ENCODE results near the gene C1orf198.

Gene C1orf198

DNA sequence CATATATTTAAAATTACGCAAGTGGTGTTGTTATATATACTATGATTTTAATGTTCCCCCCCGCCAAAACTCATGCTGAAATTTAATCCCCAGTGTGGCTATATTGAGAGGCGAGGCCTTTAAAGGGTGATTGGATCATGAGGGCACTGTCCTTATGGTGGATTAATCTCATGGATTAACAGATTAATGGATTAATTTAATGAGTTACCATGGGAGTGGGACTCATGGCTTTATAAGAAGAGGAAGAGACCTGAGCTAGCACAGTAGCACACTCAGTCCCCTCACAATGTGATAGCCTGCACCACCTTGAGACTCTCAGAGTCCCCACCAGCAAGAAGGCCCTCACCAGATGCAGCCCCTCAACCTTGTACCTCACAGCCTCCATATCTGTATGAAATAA lies 34.8 kb downstream of the C1orf198 start:
- no peak overlapping the region for H3K27ac ChIP-seq
- TF ChIP-seq, protein P1, sequence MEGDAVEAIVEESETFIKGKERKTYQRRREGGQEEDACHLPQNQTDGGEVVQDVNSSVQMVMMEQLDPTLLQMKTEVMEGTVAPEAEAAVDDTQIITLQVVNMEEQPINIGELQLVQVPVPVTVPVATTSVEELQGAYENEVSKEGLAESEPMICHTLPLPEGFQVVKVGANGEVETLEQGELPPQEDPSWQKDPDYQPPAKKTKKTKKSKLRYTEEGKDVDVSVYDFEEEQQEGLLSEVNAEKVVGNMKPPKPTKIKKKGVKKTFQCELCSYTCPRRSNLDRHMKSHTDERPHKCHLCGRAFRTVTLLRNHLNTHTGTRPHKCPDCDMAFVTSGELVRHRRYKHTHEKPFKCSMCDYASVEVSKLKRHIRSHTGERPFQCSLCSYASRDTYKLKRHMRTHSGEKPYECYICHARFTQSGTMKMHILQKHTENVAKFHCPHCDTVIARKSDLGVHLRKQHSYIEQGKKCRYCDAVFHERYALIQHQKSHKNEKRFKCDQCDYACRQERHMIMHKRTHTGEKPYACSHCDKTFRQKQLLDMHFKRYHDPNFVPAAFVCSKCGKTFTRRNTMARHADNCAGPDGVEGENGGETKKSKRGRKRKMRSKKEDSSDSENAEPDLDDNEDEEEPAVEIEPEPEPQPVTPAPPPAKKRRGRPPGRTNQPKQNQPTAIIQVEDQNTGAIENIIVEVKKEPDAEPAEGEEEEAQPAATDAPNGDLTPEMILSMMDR (conservative IDR thresholded peaks at IDR 0.05): no peak
- no peak for TF ChIP-seq ZFX (IDR thresholded peaks at IDR 0.05)

- TF ChIP-seq, protein P1 (conservative IDR thresholded peaks at IDR 0.05): no peak
- no peak for TF ChIP-seq ZFX (IDR thresholded peaks at IDR 0.05)
- H3K27ac ChIP-seq: no peak overlapping the region
These were observed 35.8 kb downstream of the C1orf198 start for GRCh38 chr1:230832476-230832875.

DNA sequence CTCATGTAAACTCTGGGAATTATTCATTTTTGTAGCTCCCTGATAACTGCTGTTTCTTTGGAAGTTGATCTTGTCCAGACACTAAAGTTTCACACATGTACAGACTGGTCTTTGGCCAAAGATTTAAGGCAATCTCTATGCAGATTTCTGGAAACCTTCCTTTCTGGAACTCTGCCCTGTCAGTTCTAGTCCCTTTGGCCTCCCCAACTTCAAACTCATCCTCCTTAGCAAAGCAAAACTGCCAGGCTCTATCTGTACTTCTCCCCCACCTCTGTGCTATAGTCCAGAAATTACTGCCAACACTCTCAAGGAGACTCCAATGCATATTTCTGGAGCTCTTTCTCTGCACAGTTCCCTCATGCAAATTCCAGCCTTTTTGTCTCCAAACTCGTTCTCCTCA lies 36.5 kb downstream of the C1orf198 start:
- H3K27ac ChIP-seq: no peak overlapping the region
- TF ChIP-seq ZFX (IDR thresholded peaks at IDR 0.05): no peak
- TF ChIP-seq, protein P1 (conservative IDR thresholded peaks at IDR 0.05): no peak

DNA sequence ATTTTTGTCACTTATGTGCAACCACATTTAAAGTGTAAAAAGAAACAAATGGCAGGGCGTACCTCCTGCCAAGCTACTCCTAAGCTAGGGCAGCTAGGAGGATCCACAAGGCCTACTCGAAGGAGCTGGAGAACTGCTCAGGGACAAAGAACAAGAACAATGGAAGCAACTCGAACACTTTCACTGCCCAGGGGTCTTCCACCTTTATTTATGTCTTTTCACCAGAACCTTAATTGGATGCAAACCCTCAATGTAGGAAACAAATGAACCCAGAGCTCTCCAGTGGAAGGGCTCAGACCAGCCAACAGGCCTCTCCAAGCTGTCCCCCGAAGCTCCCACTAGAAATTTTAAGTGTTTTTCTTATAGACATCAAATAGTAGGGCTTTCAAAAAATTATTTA lies 39.9 kb downstream of the C1orf198 start:
- TF ChIP-seq, protein P1 (conservative IDR thresholded peaks at IDR 0.05): no peak
- no peak overlapping the region for H3K27ac ChIP-seq

- H3K27ac ChIP-seq: no peak overlapping the region
- no peak for TF ChIP-seq ZFX (IDR thresholded peaks at IDR 0.05)
- TF ChIP-seq, protein P1 (conservative IDR thresholded peaks at IDR 0.05): no peak
These were observed 40.5 kb downstream of the C1orf198 start for GRCh38 chr1:230827801-230828200.

GRCh38 chr1:230827081-230827681 lies 41.1 kb downstream of the C1orf198 start:
- TF ChIP-seq ZFX (IDR thresholded peaks at IDR 0.05): no peak
- TF ChIP-seq, protein P1 (conservative IDR thresholded peaks at IDR 0.05): no peak

GRCh38 chr1:230826166-230826875 lies 42.0 kb downstream of the C1orf198 start:
- no peak overlapping the region for H3K27ac ChIP-seq
- TF ChIP-seq ZFX (IDR thresholded peaks at IDR 0.05): no peak
- TF ChIP-seq, protein P1 (conservative IDR thresholded peaks at IDR 0.05): no peak

More at GRCh38 chr1:230827081-230827681, 41.1 kb downstream of the C1orf198 start:
- H3K27ac ChIP-seq: no peak overlapping the region

All from C4-2B (cell line).